GM12801 (cell line): ENCODE data around the gene ATP2B3.

ENCODE experiments used
- CTCF ChIP-seq: IDR thresholded peaks from one replicate; pipeline ENCODE4 v1.5.1; 2011; ENCODE audit warnings: control low read depth; ENCODE audit not compliant: insufficient read length; ENCODE audit errors: extremely low read depth

Gene ATP2B3

GRCh38 chrX:153495903-153496589, 21.4 kb upstream of the ATP2B3 start:
- no peak for TF ChIP-seq CTCF

GRCh38 chrX:153496590-153496959, 20.9 kb upstream of the ATP2B3 start:
- no peak for TF ChIP-seq CTCF

GRCh38 chrX:153498453-153498852, 19.0 kb upstream of the ATP2B3 start:
- no peak for TF ChIP-seq CTCF

GRCh38 chrX:153499341-153499740, 18.1 kb upstream of the ATP2B3 start:
- TF ChIP-seq CTCF = no peak

- TF ChIP-seq CTCF = no peak
Observed at GRCh38 chrX:153499876-153500275, 17.6 kb upstream of the ATP2B3 start.

- no peak for TF ChIP-seq CTCF
Observed at GRCh38 chrX:153500676-153501280, 16.7 kb upstream of the ATP2B3 start.

- TF ChIP-seq CTCF = no peak
Observed at GRCh38 chrX:153501530-153501929, 15.9 kb upstream of the ATP2B3 start.
